NCI-H146 treated with DMSO at 0.1 percent for 48 hours (cell line): ENCODE data around the gene PPCDC.

Experiments used
- DNase-seq: peaks from one replicate; lab custom pipeline; 2025; ENCODE audit not compliant: unreplicated experiment; lab: John Stamatoyannopoulos, UW

The PPCDC gene

GRCh38 chr15:75008629-75009326 lies 14.6 kb upstream of the PPCDC start:
- no peak for DNase-seq

DNA sequence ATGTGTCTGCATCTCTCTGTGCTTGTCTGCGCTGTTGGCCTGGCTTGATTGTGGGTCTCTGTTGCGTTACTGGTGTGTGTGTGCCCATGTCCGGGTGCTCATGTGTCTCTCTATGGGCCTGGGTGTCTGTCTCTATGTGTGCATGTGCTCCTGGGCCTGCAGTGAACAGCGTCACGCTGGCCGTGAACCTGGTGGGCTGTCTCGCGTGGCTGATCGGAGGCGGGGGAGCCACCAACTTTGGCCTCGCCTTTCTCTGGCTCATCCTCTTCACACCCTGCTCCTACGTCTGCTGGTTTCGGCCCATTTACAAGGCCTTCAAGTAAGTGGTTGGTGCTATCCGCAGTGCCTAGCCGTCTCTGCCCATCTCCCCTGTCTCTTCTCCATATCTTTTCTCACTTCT lies 7.0 kb upstream of the PPCDC start:
- DNase-seq: no peak

DNA sequence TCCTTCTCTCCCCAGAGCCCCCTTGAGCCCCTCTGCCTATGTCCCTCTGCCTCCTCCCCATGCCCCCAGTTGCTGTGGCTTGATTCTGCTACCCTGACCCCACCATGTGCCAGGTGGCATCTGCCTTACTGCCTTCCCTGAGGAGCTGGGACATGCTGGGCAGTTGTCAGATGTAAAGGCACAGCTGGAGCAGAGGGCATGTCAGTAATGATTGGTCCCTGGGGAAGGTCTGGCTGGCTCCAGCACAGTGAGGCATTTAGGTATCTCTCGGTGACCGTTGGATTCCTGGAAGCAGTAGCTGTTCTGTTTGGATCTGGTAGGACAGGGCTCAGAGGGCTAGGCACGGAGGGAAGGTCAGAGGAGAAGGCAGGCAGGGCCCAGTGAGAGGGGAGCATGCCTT lies 3.5 kb upstream of the PPCDC start:
- DNase-seq: no peak

GRCh38 chr15:75021341-75021740 lies 2.0 kb upstream of the PPCDC start:
- DNase-seq: no peak

GRCh38 chr15:75022783-75023180 lies 608 bp upstream of the PPCDC start:
- DNase-seq: no peak

GRCh38 chr15:75023872-75024636 lies 664 bp downstream of the PPCDC start:
- peak; percentile 4 for DNase-seq

- no peak for DNase-seq
Observed at GRCh38 chr15:75025107-75025506, 1.7 kb downstream of the PPCDC start.

DNA sequence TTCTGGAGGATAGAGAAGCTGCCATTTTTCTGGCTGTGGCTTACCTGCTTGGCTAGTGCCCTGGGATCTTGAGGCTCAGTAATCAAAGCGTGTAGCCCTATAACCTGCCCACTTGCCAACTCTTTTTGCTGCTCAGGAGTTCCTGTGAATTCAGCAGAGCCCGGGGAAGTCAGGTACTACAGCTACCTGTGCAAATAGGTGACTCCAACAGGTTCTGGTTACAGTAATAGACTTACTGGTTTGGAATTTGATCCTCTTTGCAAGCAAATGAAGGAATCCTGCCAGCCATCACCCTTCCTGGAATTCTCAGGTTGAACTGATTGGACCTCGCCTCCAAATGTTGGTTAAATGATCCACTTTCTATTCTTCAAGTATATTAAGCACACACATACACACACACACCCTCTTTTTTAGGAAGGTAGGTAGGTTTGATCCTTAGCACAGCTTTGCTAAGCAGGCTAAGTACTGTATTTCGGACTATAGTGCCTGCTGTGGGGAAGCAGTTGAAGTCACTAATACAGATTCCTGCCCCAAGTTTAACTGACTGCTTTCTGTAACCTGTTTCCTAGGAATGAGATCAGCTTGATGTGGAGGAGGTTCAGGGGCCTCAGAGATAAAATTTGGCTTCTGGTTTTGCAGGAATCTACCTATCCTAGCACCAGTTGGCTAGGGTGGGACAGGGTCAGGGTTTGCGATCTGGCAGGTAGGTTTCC lies 2.3 kb downstream of the PPCDC start:
- DNase-seq: no peak

DNA sequence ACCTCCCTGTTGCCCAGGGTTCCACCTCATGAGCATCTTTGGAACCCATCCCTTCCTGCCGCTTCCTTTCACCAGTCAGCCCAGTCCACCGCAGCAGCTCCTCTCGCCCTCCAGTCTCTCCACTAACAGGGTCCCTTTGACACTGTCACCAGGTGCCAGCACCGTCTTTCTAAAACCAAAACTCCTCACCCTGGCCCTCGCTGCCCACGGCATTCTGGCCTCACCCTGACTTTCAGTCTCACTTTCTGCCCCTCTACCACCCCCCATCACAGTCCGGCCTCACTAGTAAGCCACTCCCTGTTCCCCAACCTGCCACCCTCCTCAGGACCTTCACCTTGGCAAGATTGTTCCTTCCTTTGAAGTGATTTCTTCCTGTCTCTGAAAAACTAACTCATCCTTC lies 4.2 kb downstream of the PPCDC start:
- DNase-seq: no peak

- DNase-seq: no peak
Observed at GRCh38 chr15:75028991-75029377, 5.6 kb downstream of the PPCDC start.

DNA sequence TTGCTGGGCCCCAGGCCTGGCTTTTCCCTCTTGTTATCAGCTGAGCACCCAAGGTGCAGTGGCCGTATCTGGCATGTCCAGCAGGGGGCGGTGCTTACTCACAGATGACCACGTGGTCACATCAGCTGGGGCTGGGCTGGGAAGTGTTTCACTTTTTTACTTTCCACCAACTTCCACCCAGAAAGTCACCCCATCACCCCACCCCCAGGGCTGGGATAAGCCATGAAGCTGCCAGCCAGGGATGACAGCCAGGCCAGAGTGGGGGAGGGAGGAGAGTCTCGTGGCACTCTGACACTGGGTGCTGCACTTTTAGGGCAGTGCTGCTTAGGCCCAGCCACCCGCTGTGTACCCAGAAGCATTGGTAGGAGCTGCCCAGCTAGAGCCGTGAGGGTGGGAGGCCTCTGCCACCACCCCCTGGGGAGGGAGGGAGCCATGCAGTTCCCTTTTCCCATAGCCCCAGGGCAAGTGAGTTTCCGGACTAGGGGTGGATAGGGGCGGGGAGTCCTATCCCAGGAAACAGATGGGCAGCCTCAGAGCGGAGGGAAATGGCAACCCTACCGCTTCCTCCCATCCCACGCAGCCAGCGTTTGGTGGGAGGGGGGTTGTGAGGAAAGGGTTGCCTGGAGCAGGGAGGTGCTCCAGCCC lies 6.1 kb downstream of the PPCDC start:
- no peak for DNase-seq

DNA sequence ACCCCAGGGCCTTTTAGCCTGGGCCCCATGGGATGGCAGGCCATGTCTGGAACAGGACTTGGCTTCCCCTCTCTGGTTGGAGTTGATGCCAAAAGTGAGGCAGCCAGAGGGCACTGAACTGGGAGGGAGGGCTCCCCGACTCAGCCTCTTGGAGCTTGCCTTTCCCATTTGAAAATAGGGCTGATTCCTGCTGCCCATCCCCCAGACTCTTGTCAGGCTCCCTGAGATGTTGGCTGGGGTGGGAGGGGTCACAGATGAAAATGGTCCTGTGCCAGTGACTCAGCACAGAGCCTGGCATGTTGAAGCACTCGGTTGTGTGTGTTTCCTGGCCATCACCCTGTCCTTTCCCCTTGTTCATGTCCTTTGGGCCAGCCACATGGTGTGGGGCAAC lies 6.6 kb downstream of the PPCDC start:
- no peak for DNase-seq

DNA sequence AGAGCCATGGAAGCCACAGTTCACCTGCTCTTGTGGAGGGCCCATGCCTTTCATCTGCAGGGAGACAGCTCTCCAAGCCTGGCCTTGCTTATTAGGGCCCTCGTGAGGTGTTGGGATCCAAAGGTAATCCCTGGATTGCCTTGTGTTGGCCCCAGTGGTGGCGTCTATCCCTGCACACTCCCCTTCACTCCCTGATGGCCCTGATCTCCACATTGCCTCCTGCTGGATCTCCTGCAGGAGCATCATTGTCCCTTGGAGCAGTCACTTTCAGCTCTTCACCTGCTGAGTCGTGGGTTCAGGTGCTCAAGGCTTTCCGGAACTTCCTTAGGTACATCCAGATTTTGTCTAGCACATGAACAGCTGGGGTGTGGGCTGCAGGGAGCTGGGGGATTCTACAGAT lies 7.0 kb downstream of the PPCDC start:
- DNase-seq: no peak

GRCh38 chr15:75031848-75032247 lies 8.5 kb downstream of the PPCDC start:
- DNase-seq: no peak

GRCh38 chr15:75032395-75032794 lies 9.0 kb downstream of the PPCDC start:
- no peak for DNase-seq

DNA sequence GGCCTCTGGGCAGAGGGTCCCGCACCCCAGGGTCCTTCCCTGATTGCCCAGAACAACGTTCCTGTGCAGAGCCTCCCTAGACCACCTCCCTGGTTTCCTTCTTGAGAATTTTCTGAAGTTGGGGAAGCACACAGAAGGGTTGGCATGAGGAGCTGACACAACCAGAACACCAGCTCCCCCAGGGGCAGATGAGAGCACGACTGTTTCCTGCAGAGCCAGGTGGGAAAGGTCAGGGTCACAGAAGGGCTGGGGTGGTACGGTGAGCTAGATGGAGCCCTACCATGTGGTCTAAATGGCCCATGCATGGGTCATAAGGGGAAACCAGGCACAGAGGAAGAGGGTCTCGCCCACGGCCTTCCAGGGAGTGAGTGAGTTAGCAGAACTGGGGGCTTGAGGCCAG lies 10.4 kb downstream of the PPCDC start:
- no peak for DNase-seq

GRCh38 chr15:75034615-75035014 lies 11.2 kb downstream of the PPCDC start:
- no peak for DNase-seq

DNA sequence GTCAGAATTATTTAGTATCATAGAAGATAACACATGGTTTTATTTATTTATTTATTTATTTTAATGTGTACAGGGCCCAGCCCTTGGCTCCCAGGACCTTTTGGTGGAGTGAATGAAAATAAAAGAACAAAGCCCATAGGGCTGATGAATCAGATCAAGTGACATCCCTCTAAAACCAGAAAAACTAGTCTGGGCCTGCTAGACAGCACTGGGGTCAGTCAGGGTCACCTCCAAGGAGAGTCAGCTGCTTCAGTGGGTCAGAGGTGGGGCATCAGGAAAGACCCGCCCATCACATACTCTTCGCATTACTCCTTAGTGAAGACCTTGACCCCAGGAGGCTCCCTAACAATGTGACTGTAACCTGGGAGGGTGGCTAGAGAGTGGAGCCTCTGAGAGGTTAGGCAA lies 12.8 kb downstream of the PPCDC start:
- DNase-seq: no peak

GRCh38 chr15:75037685-75038084 lies 14.3 kb downstream of the PPCDC start:
- no peak for DNase-seq

DNA sequence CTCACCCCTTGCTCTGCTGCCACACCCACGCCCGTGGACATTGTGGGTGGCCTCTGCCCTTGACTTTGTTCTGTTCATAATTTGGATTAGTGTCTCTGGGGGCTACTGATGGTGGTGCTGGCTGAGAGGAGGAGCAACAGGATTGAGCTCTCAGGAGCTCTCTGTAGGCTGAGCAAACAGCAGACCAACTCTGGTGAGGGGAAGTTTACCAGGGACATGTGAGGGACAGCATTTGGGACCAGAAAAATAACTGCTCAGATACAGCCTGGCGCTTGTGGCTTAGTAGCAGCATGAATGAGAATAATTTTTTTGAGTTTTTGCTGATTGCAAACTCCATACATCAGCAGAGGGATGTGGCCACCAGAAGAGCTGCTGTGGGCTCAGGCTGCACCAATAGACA lies 14.8 kb downstream of the PPCDC start:
- no peak for DNase-seq

DNA sequence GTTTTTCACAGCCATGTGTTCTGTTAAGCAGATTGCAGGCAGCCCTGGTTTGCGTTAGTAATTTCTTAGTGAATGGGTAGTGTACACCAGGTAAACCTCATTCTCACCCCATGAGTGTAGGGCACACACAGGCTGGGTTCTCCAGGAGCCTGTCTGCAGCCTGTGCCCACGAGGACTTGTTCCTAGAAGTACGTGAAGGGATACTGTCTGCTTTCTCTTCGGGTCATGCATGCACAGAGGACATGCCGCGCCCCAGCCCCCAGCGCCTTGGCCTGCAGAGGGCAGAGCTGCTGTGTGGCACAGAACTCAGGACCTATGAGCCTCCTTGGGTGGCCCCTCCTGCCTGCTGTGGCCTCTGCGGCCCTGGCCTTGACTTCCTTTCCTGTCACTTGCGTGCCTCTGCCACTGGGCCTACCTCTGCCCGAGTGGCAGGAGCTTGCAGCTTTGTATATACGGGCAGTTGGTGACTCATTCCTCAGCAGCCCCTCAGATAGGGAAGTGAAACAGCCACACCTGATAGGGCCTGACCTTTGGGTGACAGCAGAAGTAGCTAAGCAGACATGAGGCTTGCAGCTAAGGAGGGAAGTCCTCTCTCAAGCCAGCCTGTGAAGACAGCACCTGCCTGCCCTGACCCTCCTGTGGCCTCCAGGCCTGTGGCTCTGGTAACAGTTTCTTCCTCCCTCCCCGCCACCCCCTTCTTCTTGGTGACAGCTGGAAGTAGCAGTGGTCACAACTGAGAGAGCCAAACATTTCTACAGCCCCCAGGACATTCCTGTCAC lies 19.5 kb downstream of the PPCDC start:
- no peak for DNase-seq
